Iris pigment epithelial cell (primary cell): Measurements from ENCODE around the gene CDCA3.

Experiments used
- DNase-seq: peaks from one replicate; pipeline ENCODE4 v3.0.0-alpha.2; 2011; ENCODE audit warnings: low read depth

CDCA3 gene

GRCh38 chr12:6820166-6820565, 30.9 kb downstream of the CDCA3 start:
- no peak for DNase-seq

- DNase-seq: no peak
These were observed 31.7 kb downstream of the CDCA3 start for GRCh38 chr12:6819106-6820030.

DNA sequence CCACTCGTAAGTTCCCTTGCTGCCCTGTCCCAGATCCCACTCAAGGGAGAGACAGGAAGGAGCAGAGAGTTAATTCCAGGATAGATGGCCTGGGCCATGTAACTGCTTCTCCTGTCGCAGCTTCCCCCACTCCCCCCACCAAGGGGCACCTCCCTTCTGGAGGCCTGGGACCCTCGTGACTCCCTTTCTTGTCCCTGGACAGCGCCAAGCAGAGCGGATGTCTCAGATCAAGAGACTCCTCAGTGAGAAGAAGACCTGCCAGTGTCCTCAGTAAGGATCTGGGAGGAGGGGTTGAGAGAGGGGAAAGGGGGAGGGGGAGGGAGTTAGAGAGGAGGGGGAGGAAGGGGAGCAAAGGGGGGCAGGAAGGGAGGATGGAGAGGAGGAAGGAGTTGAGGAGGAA, 32.4 kb downstream of the CDCA3 start:
- no peak for DNase-seq

DNA sequence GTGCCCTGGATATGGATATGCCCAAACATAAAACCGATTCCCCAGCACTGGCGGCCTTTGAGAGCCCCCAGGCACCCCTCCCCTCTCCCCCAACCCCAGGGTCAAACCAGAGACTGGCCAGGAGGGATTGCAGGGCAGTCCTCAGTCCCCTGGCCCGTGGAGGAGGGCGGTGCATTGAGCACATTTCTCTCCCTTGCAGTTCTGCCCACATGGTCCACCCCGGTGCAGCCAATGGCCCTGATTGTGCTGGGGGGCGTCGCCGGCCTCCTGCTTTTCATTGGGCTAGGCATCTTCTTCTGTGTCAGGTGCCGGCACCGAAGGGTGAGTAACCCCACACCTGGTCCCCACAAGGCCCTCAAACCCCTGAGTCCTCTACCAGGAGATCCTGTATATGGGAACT, 32.9 kb downstream of the CDCA3 start:
- peak; percentile 20 for DNase-seq

- DNase-seq: no peak
These were observed 33.4 kb downstream of the CDCA3 start for GRCh38 chr12:6817662-6818157.

GRCh38 chr12:6817098-6817497, 34.0 kb downstream of the CDCA3 start:
- DNase-seq: no peak

DNA sequence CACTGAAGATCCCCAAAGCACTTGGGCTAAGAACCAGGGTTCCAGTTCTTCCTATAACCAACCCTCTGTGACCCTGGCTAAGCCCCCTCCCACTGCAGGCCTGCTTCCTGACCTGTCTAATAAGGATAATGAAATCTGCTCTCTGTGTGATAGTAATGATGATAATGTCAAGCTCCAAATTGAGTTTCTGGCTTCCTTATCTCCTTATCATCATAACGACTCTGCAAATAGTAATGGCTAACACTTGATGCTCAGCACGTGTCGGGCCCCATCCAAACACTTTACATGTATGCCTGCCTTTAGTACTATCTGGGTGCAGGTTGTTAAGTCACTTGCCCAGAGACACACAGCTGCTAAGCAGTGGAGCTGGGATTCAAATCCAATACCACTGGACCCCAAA, 34.5 kb downstream of the CDCA3 start:
- no peak for DNase-seq

DNA sequence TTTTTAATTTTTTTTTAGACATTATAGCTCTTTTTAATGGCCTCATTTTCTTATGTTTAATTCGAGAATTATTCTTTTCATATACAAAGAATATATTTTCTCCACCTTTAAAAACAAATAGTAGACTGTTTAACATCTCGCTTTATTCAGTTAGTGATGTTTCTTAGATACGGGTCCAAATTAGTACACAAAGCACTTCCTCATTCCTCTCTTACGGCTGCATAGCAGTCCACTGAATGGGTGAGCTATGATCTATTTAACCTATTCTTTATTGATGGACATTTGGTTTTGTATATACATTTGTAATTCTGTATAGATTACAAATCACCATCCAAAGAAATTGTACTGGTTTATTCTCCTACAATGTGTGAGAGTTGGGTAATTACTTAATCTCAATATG, 37.7 kb downstream of the CDCA3 start:
- no peak for DNase-seq

DNA sequence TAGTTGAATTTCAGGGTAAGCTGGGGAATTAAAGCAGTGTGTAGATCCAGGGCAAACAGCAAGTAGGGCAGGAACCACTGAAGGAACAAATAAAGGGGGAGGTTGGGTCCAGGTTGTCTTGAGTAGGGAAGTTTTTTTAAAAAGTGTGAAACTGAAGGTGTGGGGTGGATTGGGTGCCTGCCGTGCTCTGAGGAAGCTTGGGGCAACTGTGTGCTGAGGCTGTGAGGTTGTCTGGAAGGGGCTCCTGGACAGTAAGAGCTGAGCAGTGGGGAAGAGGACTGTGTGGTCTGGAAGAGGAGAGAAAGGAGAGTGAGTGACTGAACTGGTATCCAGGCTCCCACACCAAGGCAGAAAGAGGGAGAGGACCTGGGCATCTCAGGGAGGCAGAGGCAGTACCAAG, 40.3 kb downstream of the CDCA3 start:
- DNase-seq: no peak

DNA sequence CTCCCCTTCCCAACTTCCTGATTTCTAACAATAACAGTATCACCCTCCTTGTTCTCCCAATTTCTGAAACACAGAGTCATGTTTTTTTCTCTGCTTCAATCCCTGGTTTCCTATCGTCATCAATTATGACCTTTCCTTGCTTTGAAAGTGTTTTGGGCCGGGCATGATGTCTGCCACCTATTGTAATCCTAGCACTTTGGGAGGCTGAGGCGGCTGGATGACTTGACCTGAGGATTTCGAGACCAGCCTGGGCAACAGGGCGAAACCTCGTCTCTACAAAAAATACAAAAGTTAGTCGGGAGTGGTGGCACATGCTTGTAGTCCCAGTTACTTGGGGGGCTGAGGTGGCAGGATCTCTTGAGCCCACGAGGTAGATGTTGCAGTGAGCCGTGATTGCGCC, 42.0 kb downstream of the CDCA3 start:
- no peak for DNase-seq

DNA sequence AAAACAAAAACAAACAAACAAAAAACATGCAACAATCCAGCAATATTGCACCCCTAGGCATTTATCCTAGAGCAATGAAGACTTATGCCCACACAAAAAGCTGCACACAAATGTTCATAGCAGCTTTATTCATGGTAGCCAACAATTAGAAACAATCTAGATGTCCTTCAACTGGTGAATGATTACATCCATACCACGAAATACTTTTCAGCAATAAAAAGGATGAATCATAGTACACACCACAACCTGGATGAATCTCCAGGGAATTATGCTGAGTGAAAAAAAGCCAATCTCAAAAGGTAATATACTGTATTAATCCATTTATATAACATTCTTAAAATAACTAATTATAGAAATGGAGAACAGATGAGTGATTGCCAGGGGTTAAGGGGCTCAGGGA, 43.9 kb downstream of the CDCA3 start:
- DNase-seq: no peak

GRCh38 chr12:6799147-6799546, 51.9 kb downstream of the CDCA3 start:
- DNase-seq: no peak
